Measurements from ENCODE around the gene CTSW. TPM values are rescaled to one million over a fixed set of nuclear protein-coding genes. Genes with fewer than 3 reads are reported as not detected.

The CTSW gene
- total RNA-seq, 1 experiment from 2014 or later, result not detected

- DNase-seq (ENCODE audit: low spot score), result no peak
Measured at GRCh38 chr11:65900899-65901180, 21.2 kb downstream of the CTSW start.

- DNase-seq (ENCODE audit: low spot score), result peak; percentile 90
Measured at GRCh38 chr11:65903068-65903481, 23.4 kb downstream of the CTSW start.

GRCh38 chr11:65903715-65904114 is 24.1 kb downstream of the CTSW start:
- no peak for DNase-seq (ENCODE audit: low spot score)

GRCh38 chr11:65906602-65907001 is 27.0 kb downstream of the CTSW start:
- no peak for DNase-seq (ENCODE audit: low spot score)

GRCh38 chr11:65907878-65908277 is 28.2 kb downstream of the CTSW start:
- no peak for DNase-seq (ENCODE audit: low spot score)

- peak; percentile 82 for DNase-seq (ENCODE audit: low spot score)
Measured at GRCh38 chr11:65911682-65912568, 32.3 kb downstream of the CTSW start.

GRCh38 chr11:65912845-65913244 is 33.2 kb downstream of the CTSW start:
- DNase-seq (ENCODE audit: low spot score), result no peak

- no peak for DNase-seq (ENCODE audit: low spot score)
Measured at GRCh38 chr11:65915101-65915820, 35.6 kb downstream of the CTSW start.

GRCh38 chr11:65915821-65916251 is 36.2 kb downstream of the CTSW start:
- peak; percentile 82 for DNase-seq (ENCODE audit: low spot score)

GRCh38 chr11:65916391-65916790 is 36.8 kb downstream of the CTSW start:
- DNase-seq (ENCODE audit: low spot score), result no peak

GRCh38 chr11:65917077-65917433 is 37.4 kb downstream of the CTSW start:
- DNase-seq (ENCODE audit: low spot score), result no peak

- no peak for DNase-seq (ENCODE audit: low spot score)
Measured at GRCh38 chr11:65917434-65918210, 38.0 kb downstream of the CTSW start.

GRCh38 chr11:65918211-65919140 is 38.8 kb downstream of the CTSW start, which contains the start of gene C11orf68:
TSS of gene C11orf68 (minus strand) at chr11:65919062. CDS start at chr11:65919031, 31 bp downstream.
- peak; percentile 48 for DNase-seq (ENCODE audit: low spot score)

- peak; percentile 98 for DNase-seq (ENCODE audit: low spot score)
Measured at GRCh38 chr11:65919141-65919572, 39.5 kb downstream of the CTSW start, which contains the start of gene DRAP1. TSS of gene DRAP1 (plus strand) at chr11:65919426. CDS start at chr11:65919502, 76 bp downstream.

GRCh38 chr11:65919573-65920371 is 40.1 kb downstream of the CTSW start:
- peak; percentile 29 for DNase-seq (ENCODE audit: low spot score)

- DNase-seq (ENCODE audit: low spot score), result no peak
Measured at GRCh38 chr11:65920372-65920802, 40.8 kb downstream of the CTSW start.

- no peak for DNase-seq (ENCODE audit: low spot score)
Measured at GRCh38 chr11:65921033-65921555, 41.5 kb downstream of the CTSW start.

GRCh38 chr11:65921876-65922275 is 42.2 kb downstream of the CTSW start:
- DNase-seq (ENCODE audit: low spot score), result no peak

GRCh38 chr11:65922565-65922964 is 42.9 kb downstream of the CTSW start:
- DNase-seq (ENCODE audit: low spot score), result no peak

GRCh38 chr11:65925397-65925796 is 45.8 kb downstream of the CTSW start:
- no peak for DNase-seq (ENCODE audit: low spot score)

All from HT-29 (cell line).